Glutamatergic neuron (in vitro differentiated cells): ENCODE measurements around the gene NDUFS2. TPM values are rescaled to one million over a fixed set of nuclear protein-coding genes. Genes with fewer than 3 reads are reported as not detected.
"Not testable (repeated sequence)": the region's sequence is repeated elsewhere in the genome, so short reads cannot be mapped to it uniquely, and the experiment has no call there.

ENCODE experiments used
- DNase-seq: peaks from one replicate; pipeline ENCODE4 v3.0.0; 2022
- H3K27ac Mint-ChIP-seq: one replicate; pipeline ENCODE4 v1.8.0; 2020; ENCODE audit warnings: mild to moderate bottlenecking, mixed read lengths, inconsistent platforms; ENCODE audit not compliant: unreplicated experiment
- H3K27me3 Mint-ChIP-seq: one replicate; pipeline ENCODE4 v1.8.0; 2020; ENCODE audit warnings: mild to moderate bottlenecking, moderate library complexity, mixed read lengths, inconsistent platforms; ENCODE audit not compliant: unreplicated experiment
- H3K36me3 Mint-ChIP-seq: one replicate; pipeline ENCODE4 v1.8.0; 2020; ENCODE audit warnings: mild to moderate bottlenecking, mixed read lengths, inconsistent platforms; ENCODE audit not compliant: unreplicated experiment
- H3K4me1 Mint-ChIP-seq: one replicate; pipeline ENCODE4 v1.8.0; 2020; ENCODE audit warnings: mild to moderate bottlenecking, low read depth, mixed read lengths, inconsistent platforms; ENCODE audit not compliant: unreplicated experiment
- H3K4me3 Mint-ChIP-seq: one replicate; pipeline ENCODE4 v1.8.0; 2020; ENCODE audit warnings: mild to moderate bottlenecking, mixed read lengths, inconsistent platforms; ENCODE audit not compliant: unreplicated experiment
- H3K9me3 Mint-ChIP-seq: one replicate; pipeline ENCODE4 v1.8.0; 2020; ENCODE audit warnings: mild to moderate bottlenecking, moderate library complexity, mixed read lengths, inconsistent platforms; ENCODE audit not compliant: unreplicated experiment
- total RNA-seq: library from RNA; stranded (reverse); fragmentation: NEBNext Ultra II Directional; extraction: Animal tissue kit (Norgen Biotek cat#: 25700); gene quantifications from one replicate; pipeline ENCODE4 v1.2.1, GENCODE V29; 2021; ENCODE audit not compliant: unreplicated experiment
- TF ChIP-seq, protein P1 (sequence below): fragments of 200-600 bp; sonication (generic); IDR thresholded peaks from one replicate; pipeline ENCODE4 v1.5.0; 2021; ENCODE audit not compliant: partially characterized antibody, unreplicated experiment

The NDUFS2 gene
- total RNA-seq, 1 donor from 2014 or later: 112 TPM

- no peak for DNase-seq
- Mint-ChIP-seq H3K27me3 (peaks cover 2% of the 10 kb centered on the region), H3K4me3 (no peak overlapping the region), H3K27ac (no peak overlapping the region), H3K9me3 (no peaks in the 10 kb centered on the region), H3K36me3 (no peaks in the 10 kb centered on the region), H3K4me1 (peaks cover 6% of the 10 kb centered on the region)
- TF ChIP-seq, protein P1, sequence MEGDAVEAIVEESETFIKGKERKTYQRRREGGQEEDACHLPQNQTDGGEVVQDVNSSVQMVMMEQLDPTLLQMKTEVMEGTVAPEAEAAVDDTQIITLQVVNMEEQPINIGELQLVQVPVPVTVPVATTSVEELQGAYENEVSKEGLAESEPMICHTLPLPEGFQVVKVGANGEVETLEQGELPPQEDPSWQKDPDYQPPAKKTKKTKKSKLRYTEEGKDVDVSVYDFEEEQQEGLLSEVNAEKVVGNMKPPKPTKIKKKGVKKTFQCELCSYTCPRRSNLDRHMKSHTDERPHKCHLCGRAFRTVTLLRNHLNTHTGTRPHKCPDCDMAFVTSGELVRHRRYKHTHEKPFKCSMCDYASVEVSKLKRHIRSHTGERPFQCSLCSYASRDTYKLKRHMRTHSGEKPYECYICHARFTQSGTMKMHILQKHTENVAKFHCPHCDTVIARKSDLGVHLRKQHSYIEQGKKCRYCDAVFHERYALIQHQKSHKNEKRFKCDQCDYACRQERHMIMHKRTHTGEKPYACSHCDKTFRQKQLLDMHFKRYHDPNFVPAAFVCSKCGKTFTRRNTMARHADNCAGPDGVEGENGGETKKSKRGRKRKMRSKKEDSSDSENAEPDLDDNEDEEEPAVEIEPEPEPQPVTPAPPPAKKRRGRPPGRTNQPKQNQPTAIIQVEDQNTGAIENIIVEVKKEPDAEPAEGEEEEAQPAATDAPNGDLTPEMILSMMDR: no peak
These were observed 20.2 kb downstream of the NDUFS2 start for GRCh38 chr1:161222175-161223019.

DNA sequence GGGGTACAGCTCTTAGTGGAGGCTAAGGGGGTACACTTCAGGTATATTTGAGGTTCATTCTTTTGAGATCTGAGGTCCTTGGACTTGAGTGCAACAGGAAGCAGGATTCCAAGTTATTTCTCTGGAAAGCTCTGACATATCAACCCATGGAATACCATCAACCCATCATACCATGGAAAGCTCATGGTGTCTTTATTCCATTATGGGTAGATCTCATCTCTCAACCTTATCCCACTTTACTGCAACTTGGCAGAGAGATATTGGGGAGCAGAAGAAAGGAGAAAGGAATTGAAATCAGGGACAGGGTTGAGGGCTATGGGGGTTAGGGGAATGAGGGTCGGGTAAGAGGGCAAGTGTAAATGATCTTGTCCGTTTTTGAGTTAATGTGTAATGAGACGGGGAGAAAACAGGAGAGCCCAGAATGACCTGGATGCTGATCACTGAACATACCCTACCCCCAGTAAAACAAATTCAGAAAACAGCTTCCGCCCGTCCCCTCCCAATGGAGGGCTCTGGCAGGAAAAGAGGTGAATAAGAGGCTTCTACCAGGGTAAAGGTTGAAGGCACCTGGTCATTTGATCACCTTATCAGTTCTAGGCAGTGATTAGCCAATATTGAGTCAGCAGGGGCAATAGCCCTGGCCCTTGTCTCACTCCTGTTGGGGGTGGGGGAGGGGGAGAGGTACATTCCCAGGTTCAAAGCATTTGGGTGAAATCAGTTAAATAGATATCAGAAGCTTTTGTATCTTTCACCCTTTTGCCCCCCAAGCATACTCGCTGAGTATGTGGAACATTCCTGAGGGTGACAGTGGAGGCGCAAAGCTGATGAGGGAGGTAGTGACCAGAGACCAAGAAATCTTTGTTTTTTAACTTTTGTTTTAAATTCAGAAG lies 21.9 kb downstream of the NDUFS2 start:
- H3K27me3 Mint-ChIP-seq: peaks cover 2% of the 10 kb centered on the region
- H3K4me3 Mint-ChIP-seq: no peak overlapping the region
- no peak overlapping the region for H3K27ac Mint-ChIP-seq
- H3K4me1 Mint-ChIP-seq: peaks cover 7% of the 10 kb centered on the region
- H3K36me3 Mint-ChIP-seq: no peaks in the 10 kb centered on the region
- TF ChIP-seq, protein P1: no peak
- no peaks in the 10 kb centered on the region for H3K9me3 Mint-ChIP-seq
- DNase-seq: no peak

- H3K36me3 Mint-ChIP-seq, H3K27me3 Mint-ChIP-seq, H3K4me1 Mint-ChIP-seq, H3K4me3 Mint-ChIP-seq, DNase-seq, H3K27ac Mint-ChIP-seq, H3K9me3 Mint-ChIP-seq: not testable (repeated sequence)
These were observed 22.5 kb downstream of the NDUFS2 start for GRCh38 chr1:161224695-161225087.

- DNase-seq: no peak
- no peaks in the 10 kb centered on the region for H3K36me3 Mint-ChIP-seq
- no peak overlapping the region for H3K27ac Mint-ChIP-seq
- H3K9me3 Mint-ChIP-seq: no peaks in the 10 kb centered on the region
- H3K4me3 Mint-ChIP-seq: no peak overlapping the region
- peaks cover 2% of the 10 kb centered on the region for H3K27me3 Mint-ChIP-seq
- TF ChIP-seq, protein P1: no peak
- peaks cover 7% of the 10 kb centered on the region for H3K4me1 Mint-ChIP-seq
These were observed 23.0 kb downstream of the NDUFS2 start for GRCh38 chr1:161225178-161225533.

GRCh38 chr1:161225534-161226319 lies 23.6 kb downstream of the NDUFS2 start, which contains the start of gene TOMM40L:
Gene TOMM40L (plus strand): TSS chr1:161226060. CDS start chr1:161226490, 430 bp downstream.
- Mint-ChIP-seq H3K27ac (peak within 1 kb of the TSS; percentile 98), H3K27me3 (peaks cover 2% of the 10 kb centered on the region), H3K36me3 (no peaks in the 10 kb centered on the region), H3K4me1 (peaks cover 7% of the 10 kb centered on the region), H3K9me3 (no peaks in the 10 kb centered on the region), H3K4me3 (peak within 1 kb of the TSS; percentile 98)
- peak; percentile 85 for DNase-seq
- TF ChIP-seq, protein P1: peak; percentile 14
